Neuronal stem cell (in vitro differentiated cells): ENCODE results near the gene CALML3.

ENCODE experiments used
- DNase-seq: peaks from one replicate; pipeline ENCODE4 v3.0.0-alpha.2; 2013; ENCODE audit warnings: low spot score
- H2AFZ ChIP-seq: one replicate; pipeline ENCODE4 v1.6.1; 2013; ENCODE audit warnings: mild to moderate bottlenecking, low read length, inconsistent platforms
- H2AK5ac ChIP-seq: 2 replicates; pipeline ENCODE4 v1.6.1; 2013; ENCODE audit warnings: low read depth, mild to moderate bottlenecking, inconsistent platforms, low read length, moderate library complexity, mixed read lengths
- H2BK120ac ChIP-seq: 2 replicates; pipeline ENCODE4 v1.6.1; 2013; ENCODE audit warnings: low read depth, mild to moderate bottlenecking, inconsistent platforms, low read length, moderate library complexity, mixed read lengths
- H2BK12ac ChIP-seq: one replicate; pipeline ENCODE4 v1.6.1; 2013; ENCODE audit warnings: low read length, inconsistent platforms
- H2BK15ac ChIP-seq: 2 replicates; pipeline ENCODE4 v1.6.1; 2013; ENCODE audit warnings: mild to moderate bottlenecking, low read length, inconsistent platforms, mixed read lengths
- H2BK5ac ChIP-seq: one replicate; pipeline ENCODE4 v1.6.1; 2013; ENCODE audit warnings: inconsistent platforms, mild to moderate bottlenecking, low read length, moderate library complexity
- H3K14ac ChIP-seq: one replicate; pipeline ENCODE4 v1.6.1; 2013; ENCODE audit warnings: low read length, inconsistent platforms
- H3K18ac ChIP-seq: 2 replicates; pipeline ENCODE4 v1.6.1; 2013; ENCODE audit warnings: low read length, inconsistent platforms
- H3K23ac ChIP-seq: 2 replicates; pipeline ENCODE4 v1.6.1; 2013; ENCODE audit warnings: low read depth, mild to moderate bottlenecking, mixed read lengths, low read length, inconsistent platforms; ENCODE audit not compliant: poor library complexity
- H3K27ac ChIP-seq: replicated peaks from 3 replicates; pipeline ENCODE4 v1.5.1; 2013; ENCODE audit warnings: low read length, inconsistent platforms
- H3K27me3 ChIP-seq, 3 experiments: 2 replicates each; pipeline ENCODE4 v1.6.1; 2013; ENCODE audit warnings: low read length in 3 of 3, mild to moderate bottlenecking in 2 of 3, inconsistent platforms in 1 of 3, low read depth in 1 of 3, mixed read lengths in 1 of 3, moderate library complexity in 1 of 3; ENCODE audit not compliant: control insufficient read depth in 3 of 3, insufficient read depth in 3 of 3
- H3K36me3 ChIP-seq, 2 donors: replicated peaks in 1 of 2; 2 replicates each; pipeline ENCODE4 v1.6.1; 2013; ENCODE audit warnings: low read length in 2 of 2; ENCODE audit not compliant: control insufficient read depth in 2 of 2, insufficient read depth in 2 of 2
- H3K4ac ChIP-seq: 2 replicates; pipeline ENCODE4 v1.6.1; 2013; ENCODE audit warnings: inconsistent platforms, mild to moderate bottlenecking, low read length, moderate library complexity
- H3K4me1 ChIP-seq, 2 donors: 1 replicate in 1 of 2; 2 replicates in 1 of 2; pipeline ENCODE4 v1.6.1; 2013; ENCODE audit warnings: low read length in 2 of 2, low read depth in 1 of 2; ENCODE audit not compliant: control insufficient read depth in 2 of 2, insufficient read depth in 1 of 2
- H3K4me2 ChIP-seq: one replicate; pipeline ENCODE4 v1.6.1; 2013; ENCODE audit warnings: mild to moderate bottlenecking, low read length, inconsistent platforms; ENCODE audit not compliant: insufficient read depth, poor library complexity, severe bottlenecking
- H3K4me3 ChIP-seq, 2 donors: 2 replicates each; pipeline ENCODE4 v1.5.1; 2013; ENCODE audit warnings: low read length in 2 of 2, mild to moderate bottlenecking in 2 of 2, inconsistent platforms in 1 of 2, moderate library complexity in 1 of 2
- H3K79me1 ChIP-seq: one replicate; pipeline ENCODE4 v1.6.1; 2013; ENCODE audit warnings: low read depth, mild to moderate bottlenecking, inconsistent platforms, low read length, moderate library complexity
- H3K9ac ChIP-seq: one replicate; pipeline ENCODE4 v1.6.1; 2013; ENCODE audit warnings: mild to moderate bottlenecking, low read depth, low read length, inconsistent platforms; ENCODE audit not compliant: poor library complexity
- H3K9me3 ChIP-seq, 2 donors: replicated peaks in 1 of 2; 2 replicates each; pipeline versions ENCODE3 to v1.6.1; 2013; ENCODE audit warnings: low read length in 2 of 2, mild to moderate bottlenecking in 2 of 2, inconsistent platforms in 1 of 2, low read depth in 1 of 2, mixed read lengths in 1 of 2, moderate library complexity in 1 of 2; ENCODE audit not compliant: control insufficient read depth in 2 of 2, insufficient read depth in 1 of 2
- H4K8ac ChIP-seq: one replicate; pipeline ENCODE4 v1.6.1; 2013; ENCODE audit warnings: low read depth, mild to moderate bottlenecking, inconsistent platforms, low read length, moderate library complexity
- H4K91ac ChIP-seq: one replicate; pipeline ENCODE4 v1.6.1; 2013; ENCODE audit warnings: low read length, low read depth, mild to moderate bottlenecking, inconsistent platforms; ENCODE audit not compliant: poor library complexity
- WGBS, 2 donors: extraction: QIAGEN DNeasy Blood & Tissue Kit; methylation state at CpG; one replicate each; pipeline ENCODE4 v1.1.7; 2013; ENCODE audit warnings: missing lambda C conversion rate in 2 of 2, mixed read lengths in 1 of 2; ENCODE audit not compliant: insufficient read length in 2 of 2, insufficient replicate concordance in 1 of 2; ENCODE audit errors: extremely low coverage in 2 of 2; 5-methylcytosine and 5-hydroxymethylcytosine counted together

Gene CALML3

GRCh38 chr10:5538892-5539651 is 14.3 kb downstream of the CALML3 start:
- Histone ChIP-seq H3K4ac (no peak overlapping the region), H3K18ac (no peak overlapping the region), H3K27me3 (peaks cover 0 to 3% (median 0%) of the 10 kb centered on the region in 3 experiments), H2AFZ (no peak overlapping the region), H3K36me3 (no peaks in the 10 kb centered on the region), H4K8ac (no peak overlapping the region), H3K27ac (no peak overlapping the region), H2BK120ac (no peak overlapping the region), H3K23ac (no peak overlapping the region), H2BK15ac (no peak overlapping the region), H3K4me2 (no peak overlapping the region), H2BK12ac (no peak overlapping the region), H3K9me3 (no peaks in the 10 kb centered on the region), H3K9ac (no peak overlapping the region), H3K79me1 (no peaks in the 10 kb centered on the region), H3K14ac (no peak overlapping the region), H3K4me3 (no peak overlapping the region), H2BK5ac (no peak overlapping the region), H4K91ac (peak overlapping the region; percentile 20), H2AK5ac (no peak overlapping the region), H3K4me1 (no peaks in the 10 kb centered on the region)
- no CpG with 5 or more reads among the region's 19 CpGs for WGBS, 2 donors
- DNase-seq = no peak

- Histone ChIP-seq H3K4me2 (no peak overlapping the region), H4K91ac (no peak overlapping the region), H3K9me3 (no peaks in the 10 kb centered on the region), H3K4me3 (no peak overlapping the region), H3K4me1 (no peaks in the 10 kb centered on the region), H3K18ac (no peak overlapping the region), H3K79me1 (no peaks in the 10 kb centered on the region), H3K23ac (no peak overlapping the region), H3K27me3 (peaks cover 0 to 3% (median 0%) of the 10 kb centered on the region in 3 experiments), H2BK120ac (no peak overlapping the region), H3K36me3 (no peaks in the 10 kb centered on the region), H2BK12ac (no peak overlapping the region), H2BK15ac (no peak overlapping the region), H2BK5ac (no peak overlapping the region), H3K14ac (no peak overlapping the region), H2AK5ac (no peak overlapping the region), H3K4ac (no peak overlapping the region), H4K8ac (no peak overlapping the region), H2AFZ (no peak overlapping the region), H3K9ac (no peak overlapping the region), H3K27ac (no peak overlapping the region)
- DNase-seq = no peak
- WGBS, 2 donors = no CpG with 5 or more reads among the region's 9 CpGs
Observed at GRCh38 chr10:5540080-5540479, 15.3 kb downstream of the CALML3 start.

- Histone ChIP-seq H2AFZ (no peak overlapping the region), H3K27me3 (peaks cover 0 to 3% (median 0%) of the 10 kb centered on the region in 3 experiments), H3K4me1 (no peaks in the 10 kb centered on the region), H3K4me3 (no peak overlapping the region), H3K9me3 (no peaks in the 10 kb centered on the region), H3K4ac (peak overlapping the region; percentile 44), H3K4me2 (no peak overlapping the region), H2BK120ac (no peak overlapping the region), H3K79me1 (no peaks in the 10 kb centered on the region), H3K23ac (no peak overlapping the region), H4K8ac (no peak overlapping the region), H3K27ac (no peak overlapping the region), H4K91ac (no peak overlapping the region), H3K36me3 (no peaks in the 10 kb centered on the region), H2BK15ac (no peak overlapping the region), H2BK5ac (no peak overlapping the region), H2BK12ac (no peak overlapping the region), H2AK5ac (no peak overlapping the region), H3K18ac (no peak overlapping the region), H3K14ac (no peak overlapping the region), H3K9ac (no peak overlapping the region)
- no CpG with 5 or more reads among the region's 3 CpGs for WGBS, 2 donors
- DNase-seq = no peak
Observed at GRCh38 chr10:5540891-5541290, 16.1 kb downstream of the CALML3 start.

- H3K23ac ChIP-seq = no peak overlapping the region
- H2AK5ac ChIP-seq = no peak overlapping the region
- no peak overlapping the region for H3K4me2 ChIP-seq
- no peak overlapping the region for H2BK120ac ChIP-seq
- DNase-seq = no peak
- no peak overlapping the region for H3K9ac ChIP-seq
- no peak overlapping the region for H4K8ac ChIP-seq
- H3K4ac ChIP-seq = no peak overlapping the region
- H3K27ac ChIP-seq = no peak overlapping the region
- WGBS, 2 donors = no CpG with 5 or more reads among the region's 1 CpG
- H2BK5ac ChIP-seq = no peak overlapping the region
- H3K4me1 ChIP-seq = no peaks in the 10 kb centered on the region
- no peak overlapping the region for H3K4me3 ChIP-seq
- no peaks in the 10 kb centered on the region for H3K79me1 ChIP-seq
- no peak overlapping the region for H4K91ac ChIP-seq
- no peak overlapping the region for H3K14ac ChIP-seq
- H2BK15ac ChIP-seq = no peak overlapping the region
- peaks cover 0 to 3% (median 0%) of the 10 kb centered on the region in 3 experiments for H3K27me3 ChIP-seq
- H3K18ac ChIP-seq = no peak overlapping the region
- H3K36me3 ChIP-seq = no peaks in the 10 kb centered on the region
- H3K9me3 ChIP-seq = no peaks in the 10 kb centered on the region
- no peak overlapping the region for H2AFZ ChIP-seq
- H2BK12ac ChIP-seq = no peak overlapping the region
Observed at GRCh38 chr10:5542100-5542499, 17.3 kb downstream of the CALML3 start.
